Heart left ventricle (tissue), 13 donors: ENCODE measurements around the gene RAD51B.

Source experiments
- CTCF ChIP-seq, 12 donors: fragments of 200-600 bp; sonication (generic) in 4 of 12; IDR thresholded peaks; one replicate each; pipeline versions ENCODE4 v1.5.0 to v1.8.0; 2018 to 2022; ENCODE audit warnings: antibody characterized with exemption in 12 of 12, mild to moderate bottlenecking in 5 of 12
- POLR2A ChIP-seq, 2 donors: fragments of 450-650 bp; IDR thresholded peaks; one replicate each; pipeline ENCODE4 v1.6.1; 2017; ENCODE audit warnings: antibody characterized with exemption in 2 of 2, mild to moderate bottlenecking in 2 of 2, moderate library complexity in 2 of 2
- donor health status: ischemic (EF 13 %, LVEDD 7.1; RV severe dilation, severe dysfunction).
- donor health status: DM: no; HTN: yes; CAD: no.
- donor health status: DM: no; HTN: no; CAD: no.
- donor health status: ischemic (EF 25% LVEDD 6.9; RV normal size, moderate dysfunction).
- donor health status: ischemic (EF 25% LVEDD 5.7; RV mildly dilated, moderate dysfunction).
- donor health status: ischemic (EF 35%, LVEDD 5.7; RV mildly dilated, moderate dysfunction).
- donor health status: nonischemic (EF 11% LVEDD 7.7; RV severe dilation, severe dysfunction).
- donor health status: DM: yes; HTN: yes; CAD: no.
- donor health status: PGD.
- donor health status: ischemic (EF 29% LVEDD 5.4; RV normal size, mild dysfunction).
- donor health status: nonischemic (EF 23%, LVEDD 6.1; RV moderate dilation, normal function).

- TF ChIP-seq CTCF (IDR thresholded peaks at IDR 0.05) (no peak), POLR2A (IDR thresholded peaks at IDR 0.05) (no peak)
These were observed 323.8 kb downstream of the RAD51B start for GRCh38 chr14:68143341-68143841.
